WTC11 (cell line): ENCODE results near the gene PLA2G12B. TPM values are rescaled to one million over a fixed set of nuclear protein-coding genes. Genes with fewer than 3 reads are reported as not detected.

ENCODE experiments used
- ATAC-seq: fragments of 200-7000 bp; cut with Tn5 transposase; 2 replicates; pipeline ENCODE4 v1.10.0; 2021; ENCODE audit warnings: mild to moderate bottlenecking, moderate library complexity
- CTCF ChIA-PET: fragments of 300-600 bp; sonication (Branson Sonifier 250); formaldehyde crosslinking; loops from one replicate; lab custom pipeline; 2021; ENCODE audit warnings: antibody characterized with exemption; lab: Charles Lee
- POLR2A ChIA-PET: fragments of 350-600 bp; sonication (Branson Sonifier 250); formaldehyde crosslinking; loops from one replicate; lab custom pipeline; 2021; ENCODE audit warnings: antibody characterized with exemption; lab: Charles Lee
- DNase-seq: peaks from one replicate; pipeline ENCODE4 v3.0.0; 2021; ENCODE audit warnings: low spot score
- H3K27ac Mint-ChIP-seq: 2 replicates; pipeline ENCODE4 v1.8.0; 2021; ENCODE audit warnings: mixed read lengths
- H3K27me3 Mint-ChIP-seq: 2 replicates; pipeline ENCODE4 v1.8.0; 2021; ENCODE audit warnings: low read depth, mild to moderate bottlenecking, moderate library complexity, mixed read lengths
- H3K36me3 Mint-ChIP-seq: 2 replicates; pipeline ENCODE4 v1.8.0; 2021; ENCODE audit warnings: mixed read lengths
- H3K4me1 Mint-ChIP-seq: 2 replicates; pipeline ENCODE4 v1.8.0; 2022; ENCODE audit warnings: mixed read lengths
- H3K4me3 Mint-ChIP-seq: 2 replicates; pipeline ENCODE4 v1.8.0; 2021; ENCODE audit warnings: mild to moderate bottlenecking, moderate library complexity, mixed read lengths
- H3K9me3 Mint-ChIP-seq: 2 replicates; pipeline ENCODE4 v1.8.0; 2021; ENCODE audit warnings: mixed read lengths
- AFF4 ChIP-seq: sonication (generic); formaldehyde crosslinking; IDR thresholded peaks from 2 replicates; pipeline ENCODE4 v1.8.1; 2023; ENCODE audit warnings: mild to moderate bottlenecking, missing genetic modification reagents, borderline replicate concordance
- CREM ChIP-seq: sonication (generic); formaldehyde crosslinking; IDR thresholded peaks from 2 replicates; pipeline ENCODE4 v1.8.1; 2022; ENCODE audit warnings: mild to moderate bottlenecking, missing genetic modification reagents, moderate library complexity
- FOXP1 ChIP-seq: sonication (generic); formaldehyde crosslinking; IDR thresholded peaks from 2 replicates; pipeline ENCODE4 v1.8.0; 2022; ENCODE audit warnings: missing genetic modification reagents, mild to moderate bottlenecking, moderate library complexity, borderline replicate concordance
- FOXP4 ChIP-seq: sonication (generic); formaldehyde crosslinking; IDR thresholded peaks from 2 replicates; pipeline ENCODE4 v1.8.0; 2022; ENCODE audit warnings: mild to moderate bottlenecking, missing genetic modification reagents
- JAZF1 ChIP-seq: fragments of 250-450 bp; sonication (Bioruptor Pico); IDR thresholded peaks from 2 replicates; pipeline ENCODE4 v1.9.0; 2021; ENCODE audit warnings: moderate library complexity, mild to moderate bottlenecking, inconsistent platforms
- JUN ChIP-seq: sonication (generic); formaldehyde crosslinking; IDR thresholded peaks from 2 replicates; pipeline ENCODE4 v1.8.0; 2023; ENCODE audit warnings: mild to moderate bottlenecking, missing genetic modification reagents
- PRDM15 ChIP-seq: sonication (generic); formaldehyde crosslinking; IDR thresholded peaks from 2 replicates; pipeline ENCODE4 v1.8.0; 2022; ENCODE audit warnings: missing genetic modification reagents
- RELA ChIP-seq: sonication (generic); formaldehyde crosslinking; IDR thresholded peaks from 2 replicates; pipeline ENCODE4 v1.8.1; 2022; ENCODE audit warnings: missing genetic modification reagents, mild to moderate bottlenecking, borderline replicate concordance
- TEAD1 ChIP-seq: sonication (generic); formaldehyde crosslinking; IDR thresholded peaks from 2 replicates; pipeline ENCODE4 v1.8.0; 2022; ENCODE audit warnings: mild to moderate bottlenecking, missing genetic modification reagents
- TEAD4 ChIP-seq: sonication (generic); formaldehyde crosslinking; IDR thresholded peaks from 2 replicates; pipeline ENCODE4 v1.8.0; 2022; ENCODE audit warnings: mild to moderate bottlenecking, missing genetic modification reagents
- USF2 ChIP-seq: sonication (generic); formaldehyde crosslinking; IDR thresholded peaks from 2 replicates; pipeline ENCODE4 v1.8.1; 2023; ENCODE audit warnings: mild to moderate bottlenecking, missing genetic modification reagents, moderate library complexity
- ZBTB21 ChIP-seq: sonication (generic); formaldehyde crosslinking; IDR thresholded peaks from 2 replicates; pipeline ENCODE4 v1.8.1; 2023; ENCODE audit warnings: mild to moderate bottlenecking, missing genetic modification reagents, borderline replicate concordance
- ZNF121 ChIP-seq: sonication (generic); formaldehyde crosslinking; IDR thresholded peaks from 2 replicates; pipeline ENCODE4 v1.8.0; 2023; ENCODE audit warnings: missing genetic modification reagents
- total RNA-seq: library from RNA; stranded (reverse); gene quantifications from 3 replicates; pipeline ENCODE4 v1.2.3, GENCODE V29; 2021
- TF ChIP-seq, protein P1 (sequence below): sonication (generic); formaldehyde crosslinking; IDR thresholded peaks from 2 replicates; pipeline ENCODE4 v1.8.1; 2022; ENCODE audit warnings: missing genetic modification reagents, borderline replicate concordance
- TF ChIP-seq, protein P2 (sequence below): fragments of 250-450 bp; sonication (Bioruptor Pico); IDR thresholded peaks from 2 replicates; pipeline ENCODE4 v1.9.0; 2021; ENCODE audit warnings: mild to moderate bottlenecking

Gene PLA2G12B
- total RNA-seq, 1 experiment from 2014 or later, result not detected

- Mint-ChIP-seq H3K4me1 (no peaks in the 10 kb centered on the region), H3K9me3 (no peaks in the 10 kb centered on the region), H3K27ac (no peak overlapping the region), H3K27me3 (no peaks in the 10 kb centered on the region), H3K36me3 (no peaks in the 10 kb centered on the region), H3K4me3 (no peak overlapping the region)
- TF ChIP-seq JUN (no peak), ZNF121 (peak; percentile 62), ZBTB21 (CRISPR knock-in tag) (no peak), FOXP1 (CRISPR knock-in tag) (no peak), FOXP4 (CRISPR knock-in tag) (no peak)
- ATAC-seq, result no peak
- ChIA-PET POLR2A (no interaction called here), CTCF (no interaction called here)
- no peak for DNase-seq
Observed at GRCh38 chr10:72928798-72929197, 25.8 kb downstream of the PLA2G12B start.

GRCh38 chr10:72927485-72927884, 27.1 kb downstream of the PLA2G12B start:
- POLR2A ChIA-PET, result interaction anchor here (0.7 kb wide), 1 partner anchor 245 kb away, joined by 3 read pairs; no protein-coding TSS in a partner anchor
- CTCF ChIA-PET, result interaction anchor here (1.0 kb wide), 1 partner anchor 134 kb away, joined by 4 read pairs; no protein-coding TSS in a partner anchor
- ATAC-seq, result no peak
- TF ChIP-seq, protein P1, sequence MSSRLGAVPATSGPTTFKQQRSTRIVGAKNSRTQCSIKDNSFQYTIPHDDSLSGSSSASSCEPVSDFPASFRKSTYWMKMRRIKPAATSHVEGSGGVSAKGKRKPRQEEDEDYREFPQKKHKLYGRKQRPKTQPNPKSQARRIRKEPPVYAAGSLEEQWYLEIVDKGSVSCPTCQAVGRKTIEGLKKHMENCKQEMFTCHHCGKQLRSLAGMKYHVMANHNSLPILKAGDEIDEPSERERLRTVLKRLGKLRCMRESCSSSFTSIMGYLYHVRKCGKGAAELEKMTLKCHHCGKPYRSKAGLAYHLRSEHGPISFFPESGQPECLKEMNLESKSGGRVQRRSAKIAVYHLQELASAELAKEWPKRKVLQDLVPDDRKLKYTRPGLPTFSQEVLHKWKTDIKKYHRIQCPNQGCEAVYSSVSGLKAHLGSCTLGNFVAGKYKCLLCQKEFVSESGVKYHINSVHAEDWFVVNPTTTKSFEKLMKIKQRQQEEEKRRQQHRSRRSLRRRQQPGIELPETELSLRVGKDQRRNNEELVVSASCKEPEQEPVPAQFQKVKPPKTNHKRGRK (CRISPR knock-in tag), result no peak
- TF ChIP-seq RELA (no peak), PRDM15 (CRISPR knock-in tag) (no peak), USF2 (CRISPR knock-in tag) (no peak), AFF4 (no peak), TEAD4 (no peak), JAZF1 (CRISPR knock-in tag) (no peak), CREM (no peak), TEAD1 (CRISPR knock-in tag) (no peak)
- TF ChIP-seq, protein P2, sequence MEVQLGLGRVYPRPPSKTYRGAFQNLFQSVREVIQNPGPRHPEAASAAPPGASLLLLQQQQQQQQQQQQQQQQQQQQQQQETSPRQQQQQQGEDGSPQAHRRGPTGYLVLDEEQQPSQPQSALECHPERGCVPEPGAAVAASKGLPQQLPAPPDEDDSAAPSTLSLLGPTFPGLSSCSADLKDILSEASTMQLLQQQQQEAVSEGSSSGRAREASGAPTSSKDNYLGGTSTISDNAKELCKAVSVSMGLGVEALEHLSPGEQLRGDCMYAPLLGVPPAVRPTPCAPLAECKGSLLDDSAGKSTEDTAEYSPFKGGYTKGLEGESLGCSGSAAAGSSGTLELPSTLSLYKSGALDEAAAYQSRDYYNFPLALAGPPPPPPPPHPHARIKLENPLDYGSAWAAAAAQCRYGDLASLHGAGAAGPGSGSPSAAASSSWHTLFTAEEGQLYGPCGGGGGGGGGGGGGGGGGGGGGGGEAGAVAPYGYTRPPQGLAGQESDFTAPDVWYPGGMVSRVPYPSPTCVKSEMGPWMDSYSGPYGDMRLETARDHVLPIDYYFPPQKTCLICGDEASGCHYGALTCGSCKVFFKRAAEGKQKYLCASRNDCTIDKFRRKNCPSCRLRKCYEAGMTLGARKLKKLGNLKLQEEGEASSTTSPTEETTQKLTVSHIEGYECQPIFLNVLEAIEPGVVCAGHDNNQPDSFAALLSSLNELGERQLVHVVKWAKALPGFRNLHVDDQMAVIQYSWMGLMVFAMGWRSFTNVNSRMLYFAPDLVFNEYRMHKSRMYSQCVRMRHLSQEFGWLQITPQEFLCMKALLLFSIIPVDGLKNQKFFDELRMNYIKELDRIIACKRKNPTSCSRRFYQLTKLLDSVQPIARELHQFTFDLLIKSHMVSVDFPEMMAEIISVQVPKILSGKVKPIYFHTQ (CRISPR knock-in tag), result no peak
- TF ChIP-seq, all 79 proteins: peak for 0
- Mint-ChIP-seq H3K4me1 (no peaks in the 10 kb centered on the region), H3K27me3 (no peaks in the 10 kb centered on the region), H3K27ac (no peak overlapping the region), H3K36me3 (peaks cover under 1% of the 10 kb centered on the region; the same call in 1 of the 2 replicates), H3K9me3 (peaks cover 1% of the 10 kb centered on the region), H3K4me3 (no peak overlapping the region)
- no peak for DNase-seq
